Jurkat, Clone E6-1 (cell line): ENCODE measurements around the gene CDH8.
A peak's percentile ranks its signal among the peaks of the same experiment; 100 is the strongest.

Experiments used
- DNase-seq: peaks from one replicate; pipeline ENCODE4 v3.0.0-alpha.2; 2011; ENCODE audit warnings: low read depth, low spot score
- H3K4me3 ChIP-seq: 2 replicates; pipeline ENCODE4 v1.5.1; 2011; ENCODE audit warnings: mild to moderate bottlenecking, low read length, control low read depth, moderate library complexity

CDH8 gene

GRCh38 chr16:61891460-61891859 is 144.8 kb downstream of the CDH8 start:
- DNase-seq = no peak
- no peak overlapping the region for H3K4me3 ChIP-seq

DNA sequence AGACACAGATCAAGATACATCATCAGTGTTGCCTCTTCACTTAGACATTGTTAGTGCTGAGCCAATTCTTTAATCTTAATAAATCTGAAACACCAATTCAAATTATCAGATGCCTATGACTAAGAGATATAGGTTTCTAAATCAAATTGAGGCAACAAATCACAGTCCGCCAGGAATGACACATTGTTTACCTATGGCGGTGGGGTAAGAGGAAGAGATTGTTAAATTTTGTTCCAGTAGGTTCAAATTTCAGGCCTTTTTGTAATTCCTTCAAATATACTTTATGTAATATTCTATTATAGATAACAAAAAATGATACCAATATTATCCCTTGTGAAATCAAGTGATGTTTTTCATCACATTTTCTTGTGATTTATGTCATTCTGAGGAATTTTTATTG is 145.9 kb downstream of the CDH8 start:
- no peak for DNase-seq
- no peak overlapping the region for H3K4me3 ChIP-seq

GRCh38 chr16:61887903-61888302 is 148.3 kb downstream of the CDH8 start:
- peak; percentile 9 for DNase-seq
- no peak overlapping the region for H3K4me3 ChIP-seq

- H3K4me3 ChIP-seq = no peak overlapping the region
- DNase-seq = no peak
Observed at GRCh38 chr16:61885343-61885742, 150.9 kb downstream of the CDH8 start.

DNA sequence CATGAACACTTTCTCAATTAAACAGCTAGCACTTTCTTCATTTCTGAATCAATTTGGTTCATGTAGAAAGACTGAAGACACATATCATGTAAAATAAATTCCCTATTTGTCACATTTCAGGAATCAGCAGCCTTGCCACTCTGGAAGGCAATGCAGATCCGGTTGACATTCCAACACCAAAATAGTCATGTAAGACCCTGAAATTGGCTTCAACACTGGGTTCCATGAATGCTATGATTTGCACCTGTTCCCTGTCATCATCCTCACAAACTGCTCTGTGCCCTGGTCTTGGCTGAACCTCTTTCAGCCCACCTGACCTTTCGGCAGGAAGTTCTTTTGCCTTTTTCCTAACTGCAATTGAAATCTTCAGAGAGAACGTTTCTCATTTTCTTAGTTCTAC is 156.9 kb downstream of the CDH8 start:
- no peak overlapping the region for H3K4me3 ChIP-seq

GRCh38 chr16:61877436-61877835 is 158.8 kb downstream of the CDH8 start:
- no peak overlapping the region for H3K4me3 ChIP-seq
- DNase-seq = no peak

More for the DNA sequence above, 156.9 kb downstream of the CDH8 start:
- no peak for DNase-seq

DNA sequence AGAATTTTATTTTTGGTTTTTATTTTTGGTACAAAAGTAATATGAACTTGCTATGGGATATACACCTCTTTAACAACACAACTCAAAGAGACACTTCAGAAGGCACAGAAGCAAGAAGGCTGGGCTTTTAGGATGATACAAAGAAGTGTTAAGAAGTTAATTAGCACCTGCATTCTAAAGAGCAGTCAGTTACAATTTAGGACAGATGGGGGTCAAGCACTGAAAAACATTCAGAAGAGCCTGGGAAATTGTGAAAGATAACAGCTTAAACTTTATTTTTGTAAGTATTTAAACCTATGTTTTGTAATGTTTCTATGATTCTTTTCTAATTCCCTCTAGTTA is 163.5 kb downstream of the CDH8 start:
- no peak for DNase-seq
- no peak overlapping the region for H3K4me3 ChIP-seq

DNA sequence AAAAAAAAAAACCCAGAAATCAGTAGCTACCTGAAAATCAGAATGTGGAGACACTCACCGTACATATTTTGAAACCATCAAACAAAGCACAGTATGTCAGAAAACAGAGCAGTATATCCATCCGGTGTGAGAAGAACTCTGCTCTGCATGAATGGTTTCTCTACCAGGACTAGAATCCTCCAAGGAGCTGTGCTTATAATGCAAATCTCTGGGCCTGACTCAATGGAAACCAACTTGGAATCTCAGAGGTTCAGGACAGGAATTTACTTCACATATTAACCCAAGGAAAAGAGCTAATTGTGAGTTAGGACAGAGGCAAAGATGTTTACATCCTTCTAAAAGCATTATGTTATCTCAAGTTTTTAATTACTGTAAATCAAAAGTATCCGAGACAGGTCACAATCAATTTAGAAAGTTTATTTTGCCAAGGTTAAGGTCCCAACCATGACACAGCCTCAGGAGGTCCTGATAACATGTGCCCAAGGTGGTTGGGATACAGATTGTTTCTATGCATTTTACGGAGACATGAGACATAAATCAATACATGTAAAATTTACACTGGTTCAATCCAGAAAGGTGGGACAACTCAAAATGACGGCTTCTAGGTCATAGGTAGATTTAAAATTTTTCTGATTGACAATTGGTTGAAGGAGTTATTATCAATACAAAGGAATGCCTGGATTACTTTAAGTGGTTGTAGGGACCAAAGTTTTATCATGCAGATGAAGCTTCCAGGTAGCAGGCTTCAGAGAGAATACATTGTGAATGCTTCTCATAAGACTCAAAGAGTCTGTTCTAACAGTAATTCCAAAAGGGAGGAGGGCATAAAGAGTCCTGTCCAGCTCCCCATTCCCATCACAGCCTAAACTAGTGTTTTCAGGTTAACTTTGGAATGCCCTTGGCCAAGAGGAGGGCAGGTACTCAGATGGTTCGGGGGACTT is 164.1 kb downstream of the CDH8 start:
- H3K4me3 ChIP-seq = no peak overlapping the region
- DNase-seq = no peak

- no peak for DNase-seq
- H3K4me3 ChIP-seq = no peak overlapping the region
Observed at GRCh38 chr16:61862221-61863155, 173.8 kb downstream of the CDH8 start.

GRCh38 chr16:61858988-61859387 is 177.2 kb downstream of the CDH8 start:
- no peak for DNase-seq
- no peak overlapping the region for H3K4me3 ChIP-seq

DNA sequence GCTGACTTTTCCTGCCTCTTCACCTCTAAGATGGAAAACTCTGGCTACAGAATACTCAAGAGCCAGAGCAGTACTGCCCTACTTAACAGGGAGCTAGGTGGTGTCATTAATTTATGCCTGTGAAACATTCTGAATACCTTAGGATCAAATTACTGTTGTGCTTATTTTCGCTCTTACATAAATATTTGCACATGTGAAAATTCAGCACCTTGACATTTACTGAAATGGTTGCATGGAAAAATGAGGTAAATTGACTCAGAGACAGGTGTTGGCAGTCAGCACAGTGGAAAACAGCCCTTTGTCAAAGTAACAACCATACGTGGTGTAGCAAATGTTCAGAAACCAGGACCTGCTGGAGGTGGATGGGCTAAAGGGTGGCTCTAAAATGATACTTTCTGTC is 193.6 kb downstream of the CDH8 start:
- no peak overlapping the region for H3K4me3 ChIP-seq
- no peak for DNase-seq

DNA sequence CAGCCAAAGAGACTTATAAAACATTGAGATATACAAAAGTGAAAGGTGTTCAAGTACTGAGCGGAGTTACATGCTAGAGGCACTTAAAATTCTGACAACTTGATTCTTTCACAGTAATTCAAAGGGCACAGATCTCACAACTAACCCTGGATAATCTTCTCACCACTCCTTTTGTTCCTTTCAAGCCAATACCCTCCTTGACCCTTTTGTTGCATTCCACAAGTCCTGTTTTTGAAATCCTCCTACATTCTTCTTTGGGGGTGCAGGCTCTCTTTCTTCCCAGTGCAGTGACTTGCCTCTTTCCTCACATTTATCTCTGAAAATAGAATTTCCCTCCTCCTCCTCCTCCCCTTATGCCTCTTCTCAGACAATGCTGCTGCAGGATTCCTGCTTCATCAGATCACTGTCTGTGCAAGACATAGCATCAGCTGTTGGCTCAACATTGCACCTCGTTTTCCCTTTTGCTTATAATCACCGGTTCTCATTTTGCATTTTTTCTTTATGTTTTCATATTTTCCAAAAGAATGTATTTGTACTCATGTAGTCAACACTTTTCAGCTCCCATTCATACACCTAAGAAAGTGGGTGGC is 199.3 kb downstream of the CDH8 start:
- no peak overlapping the region for H3K4me3 ChIP-seq
- DNase-seq = no peak

GRCh38 chr16:61834082-61834481 is 202.2 kb downstream of the CDH8 start:
- DNase-seq = no peak
- no peak overlapping the region for H3K4me3 ChIP-seq

- no peak overlapping the region for H3K4me3 ChIP-seq
- DNase-seq = no peak
Observed at GRCh38 chr16:61831351-61831917, 204.8 kb downstream of the CDH8 start.

DNA sequence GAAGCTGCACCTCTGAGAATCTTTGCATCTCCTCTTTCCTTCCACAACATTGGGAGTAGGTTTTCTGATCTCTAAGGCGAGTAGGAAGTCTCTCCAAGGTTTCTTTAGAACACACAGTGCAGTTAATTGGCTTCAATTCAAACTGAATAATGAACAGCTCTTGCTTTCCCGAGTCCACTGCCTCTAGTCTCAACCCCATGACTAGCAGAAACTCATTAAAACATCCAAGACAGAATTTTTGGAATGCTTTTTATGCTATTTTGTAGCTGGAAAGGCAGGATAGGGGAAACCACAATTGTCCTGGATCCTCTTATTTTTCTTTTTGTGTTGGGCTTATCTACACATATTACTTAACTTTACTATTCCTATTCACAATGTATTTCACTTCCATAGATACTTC is 206.6 kb downstream of the CDH8 start:
- DNase-seq = no peak
- H3K4me3 ChIP-seq = no peak overlapping the region

- H3K4me3 ChIP-seq = no peak overlapping the region
- DNase-seq = no peak
Observed at GRCh38 chr16:61823326-61823725, 212.9 kb downstream of the CDH8 start.

GRCh38 chr16:61820820-61821219 is 215.4 kb downstream of the CDH8 start:
- DNase-seq = no peak
- H3K4me3 ChIP-seq = no peak overlapping the region

- H3K4me3 ChIP-seq = no peak overlapping the region
- no peak for DNase-seq
Observed at GRCh38 chr16:61820398-61820797, 215.8 kb downstream of the CDH8 start.

DNA sequence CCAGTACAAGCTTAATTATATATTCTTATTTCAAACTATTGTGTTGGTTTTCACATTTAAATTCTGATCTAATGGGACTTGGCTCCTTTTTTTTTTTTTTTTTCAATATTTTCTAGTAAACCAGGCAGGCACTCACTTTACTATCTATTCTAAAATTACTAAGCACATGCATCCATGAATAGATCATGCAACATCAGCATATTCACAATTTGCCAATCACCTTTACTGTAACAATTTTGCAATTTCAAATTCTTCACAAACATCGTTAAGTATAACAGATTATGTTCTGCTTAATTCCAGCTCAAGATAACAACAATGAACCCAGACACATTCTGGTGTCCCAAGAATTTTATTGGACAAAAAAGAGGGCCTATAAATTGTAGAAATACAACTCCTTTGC is 217.4 kb downstream of the CDH8 start:
- DNase-seq = no peak
- H3K4me3 ChIP-seq = no peak overlapping the region
